SW480 (cell line): Measurements from ENCODE around the gene RELN.
"Not testable (repeated sequence)": the region's sequence is repeated elsewhere in the genome, so short reads cannot be mapped to it uniquely, and the experiment has no call there.

Source experiments
- DNase-seq: peaks from one replicate; pipeline ENCODE4 v3.0.0-alpha.2; 2016; ENCODE audit warnings: low spot score

Gene RELN

DNA sequence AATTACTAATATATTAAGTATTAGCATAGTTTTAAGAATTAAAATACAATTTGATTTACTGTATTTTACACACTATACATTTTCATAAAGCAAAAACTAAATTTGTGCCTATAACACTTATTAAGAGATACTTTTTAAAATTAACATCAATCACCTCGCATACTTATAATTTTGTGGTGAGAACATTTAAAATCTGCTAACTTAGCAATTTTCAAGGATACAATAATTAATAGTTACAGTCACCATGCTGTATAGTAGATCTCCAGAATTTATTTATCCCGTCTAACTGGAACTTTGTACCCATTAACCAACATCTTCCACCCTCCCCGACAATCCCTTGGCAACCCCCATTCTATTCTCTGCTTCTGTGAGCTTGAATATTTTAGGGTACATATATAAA, 47.5 kb downstream of the RELN start:
- DNase-seq, result no peak

DNA sequence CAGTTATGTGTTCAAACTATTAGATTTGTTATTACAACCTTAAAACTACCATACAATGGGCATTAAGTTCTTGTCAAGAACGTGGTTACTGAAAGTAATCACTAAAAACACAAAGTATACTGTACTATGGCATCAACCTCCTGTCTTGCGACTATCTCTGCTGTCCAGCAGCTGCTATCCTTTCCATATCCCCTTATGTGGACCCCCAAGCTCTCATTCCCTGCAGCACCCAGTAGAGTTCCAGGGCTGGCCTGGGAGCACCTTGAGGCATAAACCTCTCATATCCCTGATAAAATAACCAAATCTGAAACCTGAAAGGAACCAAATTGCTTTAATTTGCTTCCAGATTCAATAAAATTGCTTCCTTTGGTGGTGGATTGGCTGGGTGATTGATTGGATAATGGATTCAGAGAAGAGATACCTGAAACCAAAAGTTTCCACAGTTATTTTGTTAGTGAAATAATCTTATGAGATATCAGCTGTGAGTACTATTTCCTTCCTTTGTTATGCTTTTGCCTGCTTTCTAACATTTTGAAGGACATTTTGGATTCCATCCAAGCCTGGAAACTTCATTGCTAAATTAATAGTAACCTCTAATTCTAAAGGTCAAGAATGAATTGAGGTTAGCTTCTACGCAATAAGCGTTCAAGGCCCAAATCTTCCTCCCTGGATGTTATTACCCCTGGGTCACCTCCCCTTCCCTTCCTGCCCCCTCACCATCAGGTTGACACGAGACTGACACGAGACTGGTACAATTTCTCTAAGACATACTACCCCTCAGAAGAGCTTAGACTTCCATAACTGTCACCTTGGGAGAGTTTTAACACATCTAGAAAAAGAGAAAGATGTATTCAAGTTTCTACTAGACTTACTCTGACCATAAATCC, 48.8 kb downstream of the RELN start:
- DNase-seq, result no peak

DNA sequence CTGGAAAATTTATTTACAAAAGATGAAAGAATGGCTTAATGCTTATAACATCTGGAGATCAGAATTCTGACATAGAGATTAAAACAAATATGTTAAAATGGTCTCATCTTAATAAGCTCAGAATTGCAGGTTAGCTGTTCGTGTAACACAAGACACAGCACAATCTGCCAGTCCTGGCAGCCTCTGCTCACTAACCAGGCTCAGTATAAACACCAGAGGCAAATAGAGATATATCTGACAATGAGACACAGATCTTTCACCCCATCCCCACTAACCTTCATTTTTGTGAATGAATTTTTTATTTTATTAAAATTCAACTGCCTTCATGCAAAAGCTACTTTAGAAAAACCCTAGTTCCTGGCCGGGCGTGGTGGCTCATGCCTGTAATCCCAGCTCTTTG, 51.8 kb downstream of the RELN start:
- DNase-seq, result no peak

GRCh38 chr7:103936558-103936957, 52.9 kb downstream of the RELN start:
- no peak for DNase-seq

DNA sequence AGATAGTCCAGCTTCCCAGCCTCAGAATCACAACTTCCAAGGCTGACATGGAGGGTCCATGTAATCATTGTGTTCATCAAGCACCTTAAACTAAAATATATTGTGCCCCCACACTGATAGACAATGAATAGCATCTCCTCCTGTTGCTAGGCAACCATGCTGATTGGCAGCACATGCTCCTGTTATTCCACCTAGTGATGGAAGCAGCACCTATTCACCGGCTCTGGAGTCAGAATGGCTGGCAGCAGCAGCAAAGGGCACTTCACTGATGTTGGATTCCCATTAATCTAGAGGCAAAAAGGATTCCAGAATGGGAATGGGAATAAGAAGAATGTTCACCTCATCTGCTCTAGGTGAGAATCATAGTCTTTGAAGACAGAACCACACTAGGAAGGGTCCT, 55.0 kb downstream of the RELN start:
- DNase-seq, result no peak

DNA sequence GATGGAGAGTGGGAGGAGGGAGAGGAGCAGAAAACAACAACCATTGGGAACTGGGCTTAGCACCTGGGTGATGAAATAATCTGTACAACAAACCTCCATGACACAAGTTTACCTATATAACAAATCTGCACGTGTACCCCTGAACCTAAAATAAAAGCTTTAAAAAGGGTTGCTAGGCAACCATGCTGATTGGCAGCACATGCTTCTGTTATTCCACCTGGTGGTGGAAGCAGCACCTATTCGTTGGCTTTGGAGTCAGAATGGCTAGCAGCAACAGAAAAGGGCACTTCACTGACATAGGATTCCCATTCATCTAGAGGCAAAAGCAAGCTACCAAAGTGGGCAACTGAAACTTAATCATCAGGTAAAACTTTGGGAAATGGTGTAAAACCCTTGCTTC, 57.1 kb downstream of the RELN start:
- DNase-seq, result no peak

DNA sequence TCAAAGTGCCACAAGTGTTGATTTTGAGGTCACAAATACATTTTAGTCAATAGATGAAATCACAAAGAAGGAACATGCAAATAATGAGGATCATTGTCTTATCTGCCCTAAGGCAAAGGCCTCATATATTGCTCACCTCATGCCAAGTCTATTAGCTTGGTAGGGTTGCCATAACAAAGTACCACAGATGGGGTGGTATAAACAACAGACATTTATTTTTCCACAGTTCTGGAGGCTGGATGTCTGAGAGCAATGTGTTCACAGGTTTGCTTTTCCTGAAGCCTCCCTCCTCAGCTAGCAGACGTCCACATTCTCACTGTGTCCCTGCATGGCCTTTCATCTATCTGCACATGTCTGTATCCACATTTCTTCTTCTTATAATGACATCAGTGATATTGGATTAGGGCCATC, 59.6 kb downstream of the RELN start:
- DNase-seq, result no peak

DNA sequence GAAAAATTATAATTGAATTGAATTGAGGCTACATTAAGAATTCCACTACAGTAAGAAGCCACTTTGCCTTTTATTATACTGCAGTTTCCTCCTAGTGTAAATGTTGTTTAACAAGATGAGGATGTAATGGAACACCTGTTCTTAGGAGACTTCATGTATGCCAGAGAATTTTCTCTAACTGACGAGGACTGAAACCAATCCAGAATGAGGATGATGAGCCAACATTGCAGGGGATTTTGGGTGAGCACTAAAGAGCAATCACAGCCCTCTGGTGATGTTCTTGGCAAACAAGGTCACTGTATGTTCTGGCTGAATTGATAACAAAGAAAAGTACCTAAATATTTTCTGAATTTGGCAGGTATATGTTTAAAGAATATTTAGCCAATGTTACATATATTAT, 60.9 kb downstream of the RELN start:
- no peak for DNase-seq

DNA sequence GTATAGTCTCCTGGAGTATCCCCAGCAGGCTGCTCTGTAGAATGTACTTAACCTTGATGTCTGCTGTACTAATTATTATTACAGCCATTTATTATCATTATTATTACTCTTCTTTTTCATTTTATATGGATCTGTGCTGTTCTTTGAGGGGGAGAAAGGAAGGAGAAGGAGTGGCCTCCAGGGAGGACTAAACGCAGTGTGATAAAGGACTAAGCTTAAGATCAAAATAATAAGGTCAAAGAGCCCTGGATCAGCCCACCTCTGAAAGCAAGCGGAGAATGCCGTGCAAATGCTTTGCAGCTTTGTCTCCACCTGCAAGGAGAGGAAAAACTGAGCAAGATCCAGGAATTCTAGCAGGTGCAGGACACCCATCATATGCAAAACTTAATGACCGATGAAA, 65.3 kb downstream of the RELN start:
- no peak for DNase-seq

GRCh38 chr7:103922407-103922806, 67.1 kb downstream of the RELN start:
- DNase-seq, result no peak

- no peak for DNase-seq
These were observed 67.8 kb downstream of the RELN start for GRCh38 chr7:103921692-103922091.

GRCh38 chr7:103919272-103919868, 70.1 kb downstream of the RELN start:
- no peak for DNase-seq

GRCh38 chr7:103918631-103919271, 70.7 kb downstream of the RELN start:
- no peak for DNase-seq

DNA sequence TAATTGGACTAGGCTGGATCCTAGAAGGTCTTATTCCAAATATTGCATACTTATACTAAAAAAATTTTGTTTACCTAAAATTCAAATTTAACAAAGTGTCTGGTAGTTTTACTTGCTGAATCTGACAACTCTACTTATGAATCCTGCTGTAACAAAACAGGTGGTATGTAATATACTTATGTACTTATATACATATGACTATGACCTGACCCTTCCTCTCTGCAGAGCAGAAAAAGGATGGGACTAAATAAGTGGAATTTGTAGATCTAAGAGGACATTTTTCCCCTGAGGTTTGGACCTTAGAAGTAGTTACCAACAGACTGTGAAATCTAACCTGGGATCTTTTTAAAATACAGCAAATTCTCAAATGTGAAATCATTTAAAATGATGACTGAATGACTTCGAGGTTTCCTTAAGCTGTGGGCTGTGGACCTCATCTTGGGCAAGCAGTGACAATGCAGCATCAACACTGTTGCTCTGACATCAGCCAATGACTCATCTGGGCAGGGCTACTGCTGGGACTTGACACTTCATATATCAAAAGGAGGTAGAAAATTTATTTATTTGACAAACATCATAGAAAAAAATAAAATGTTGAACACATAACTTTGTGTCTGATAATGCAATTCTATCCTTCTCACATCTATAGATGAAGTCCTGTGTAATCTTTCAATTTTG, 73.6 kb downstream of the RELN start:
- DNase-seq, result peak; percentile 38

DNA sequence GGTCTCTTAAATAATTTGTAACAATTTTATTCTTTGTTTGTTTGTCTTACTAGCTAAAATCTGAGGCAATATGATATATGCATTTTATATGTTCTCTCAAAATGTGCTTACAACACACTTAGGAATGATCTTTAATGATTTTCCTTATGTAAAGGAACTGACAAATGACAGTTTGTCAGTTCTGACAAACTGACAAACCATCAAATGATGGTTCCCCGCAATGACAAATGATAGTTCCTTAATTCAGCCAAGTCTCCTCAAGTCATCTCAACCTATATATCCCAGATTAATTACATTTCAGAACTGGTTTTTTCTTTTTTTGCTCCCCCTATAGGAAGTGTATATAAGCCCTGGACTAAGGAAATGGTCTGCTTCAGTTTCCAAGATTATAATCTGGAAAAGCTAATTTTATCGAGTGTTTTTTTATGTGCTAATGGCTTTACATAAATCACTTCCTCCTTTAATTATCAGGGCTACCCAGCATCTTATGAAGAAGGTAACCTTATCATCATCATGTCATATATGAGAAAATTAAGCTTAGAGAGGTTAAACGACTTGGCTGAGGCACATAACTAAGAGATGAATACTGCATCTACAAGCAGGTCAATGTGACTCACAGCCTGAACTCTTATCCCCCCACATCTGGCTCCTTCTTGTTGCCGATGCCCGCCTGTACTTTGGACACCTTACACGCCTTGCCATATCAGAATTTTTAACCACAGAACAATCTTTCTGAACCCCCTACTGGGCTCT, 75.1 kb downstream of the RELN start:
- no peak for DNase-seq

- no peak for DNase-seq
These were observed 76.4 kb downstream of the RELN start for GRCh38 chr7:103912891-103913605.

DNA sequence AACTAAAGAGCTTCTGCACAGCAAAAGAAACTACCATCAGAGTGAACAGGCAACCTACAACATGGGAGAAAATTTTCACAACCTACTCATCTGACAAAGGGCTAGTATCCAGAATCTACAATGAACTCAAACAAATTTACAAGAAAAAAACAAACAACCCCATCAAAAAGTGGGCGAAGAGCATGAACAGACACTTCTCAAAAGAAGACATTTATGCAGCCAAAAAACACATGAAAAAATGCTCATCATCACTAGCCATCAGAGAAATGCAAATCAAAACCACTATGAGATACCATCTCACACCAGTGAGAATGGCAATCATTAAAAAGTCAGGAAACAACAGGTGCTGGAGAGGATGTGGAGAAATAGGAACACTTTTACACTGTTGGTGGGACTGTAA, 78.4 kb downstream of the RELN start:
- DNase-seq, result not testable (repeated sequence)

DNA sequence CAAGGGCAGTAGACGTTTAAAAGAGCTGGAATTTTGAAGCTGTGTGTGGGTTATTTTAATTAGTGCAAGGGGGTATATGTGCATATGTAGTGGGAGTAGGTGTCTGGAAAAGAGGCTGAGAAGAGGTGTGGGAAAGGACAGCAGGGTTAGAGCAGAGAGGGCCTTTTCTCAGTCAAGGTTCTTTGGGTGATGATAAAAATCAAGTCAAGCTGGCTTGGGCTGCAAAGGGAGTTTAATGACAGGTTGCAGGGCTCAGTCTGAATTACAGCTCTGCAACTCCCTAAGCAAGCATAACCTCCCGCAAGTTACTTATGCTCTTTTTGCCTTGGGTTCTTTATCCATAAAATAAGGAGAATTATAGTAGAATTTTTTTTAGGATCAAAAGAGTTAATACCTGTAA, 83.5 kb downstream of the RELN start:
- no peak for DNase-seq

GRCh38 chr7:103902917-103903316, 86.5 kb downstream of the RELN start:
- peak; percentile 87 for DNase-seq

GRCh38 chr7:103896826-103897225, 92.6 kb downstream of the RELN start:
- DNase-seq, result not testable (repeated sequence)
